OCI-LY1 (cell line): Measurements from ENCODE around the gene TMEM233.

ENCODE experiments used
- CTCF ChIP-seq: fragments of 200-600 bp; sonication (generic), shearing (Covaris generic); IDR thresholded peaks from 2 replicates; pipeline ENCODE4 v1.5.1; 2017; ENCODE audit warnings: mild to moderate bottlenecking, antibody characterized with exemption, low read length, moderate library complexity, mixed read lengths
- EZH2 ChIP-seq: fragments of 200-600 bp; sonication (generic), shearing (Covaris generic); IDR thresholded peaks from 2 replicates; pipeline ENCODE4 v1.8.0; 2017; ENCODE audit warnings: borderline replicate concordance, mixed run types, mild to moderate bottlenecking, antibody characterized with exemption, low read length, moderate library complexity, mixed read lengths

- TF ChIP-seq CTCF (peak; percentile 48), EZH2 (no peak)
Observed at GRCh38 chr12:119642986-119643385, 49.4 kb downstream of the TMEM233 start.
